Daoy (cell line): ENCODE results near the gene LDLRAD3. TPM values are rescaled to one million over a fixed set of nuclear protein-coding genes. Genes with fewer than 3 reads are reported as not detected.
A peak's percentile ranks its signal among the peaks of the same experiment; 100 is the strongest.

Source experiments
- DNase-seq: peaks from one replicate; pipeline ENCODE4 v3.0.0-alpha.2; 2015; ENCODE audit warnings: low read depth
- total RNA-seq: library from RNA; depleted of rRNA; stranded (reverse); fragments of >200 nt; shearing (Covaris generic); gene quantifications from 2 replicates; pipeline ENCODE4 v1.2.3, GENCODE V29; 2014

LDLRAD3 gene
- total RNA-seq, 1 experiment from 2014 or later: 6.1 TPM

GRCh38 chr11:36238881-36239280 lies 295.0 kb downstream of the LDLRAD3 start:
- no peak for DNase-seq

DNA sequence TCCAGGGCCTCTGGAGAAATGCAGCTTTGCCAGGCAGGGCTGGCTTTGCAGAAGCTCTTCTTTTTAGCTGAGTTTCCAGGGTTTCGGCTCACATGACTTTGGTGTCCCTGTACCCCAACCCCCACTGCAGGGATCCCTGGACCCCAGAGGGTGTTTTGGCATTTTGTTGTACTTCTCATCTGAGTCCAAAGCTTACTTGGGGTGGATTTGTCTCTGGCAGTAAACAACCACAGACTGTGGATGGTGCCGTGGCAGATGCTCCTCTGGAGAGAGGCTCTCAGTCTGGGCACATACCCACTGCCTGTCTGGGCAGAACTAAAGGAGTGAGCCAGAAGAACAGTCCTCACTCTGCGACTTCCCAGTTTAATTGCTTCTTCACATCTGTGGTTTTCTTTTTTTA lies 295.8 kb downstream of the LDLRAD3 start:
- DNase-seq: no peak

- DNase-seq: peak; percentile 30
These were observed 296.3 kb downstream of the LDLRAD3 start for GRCh38 chr11:36240173-36240572.

DNA sequence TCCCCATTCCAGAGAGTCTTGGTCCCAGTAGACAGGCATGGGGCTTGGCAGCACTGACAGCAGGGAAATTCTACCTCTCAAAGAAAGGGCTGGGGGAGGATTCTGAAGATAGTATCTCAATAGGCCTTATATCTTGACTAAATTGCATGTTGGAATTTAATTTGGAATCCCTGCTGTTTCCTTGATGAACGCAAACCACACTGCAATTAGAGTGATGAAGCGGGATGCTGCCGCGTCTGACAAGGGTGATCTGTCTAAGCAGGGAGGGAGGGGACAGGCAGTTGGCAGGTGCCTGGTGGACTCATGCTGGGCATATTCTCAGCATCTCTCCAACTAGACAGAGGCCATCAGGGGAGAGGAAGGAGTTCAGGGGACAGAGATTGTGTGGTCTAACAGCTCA lies 296.9 kb downstream of the LDLRAD3 start:
- no peak for DNase-seq

GRCh38 chr11:36241497-36241896 lies 297.6 kb downstream of the LDLRAD3 start:
- DNase-seq: no peak

- DNase-seq: no peak
These were observed 299.8 kb downstream of the LDLRAD3 start for GRCh38 chr11:36243641-36244040.

GRCh38 chr11:36247493-36247892 lies 303.6 kb downstream of the LDLRAD3 start:
- no peak for DNase-seq

GRCh38 chr11:36248436-36248835 lies 304.6 kb downstream of the LDLRAD3 start:
- no peak for DNase-seq

DNA sequence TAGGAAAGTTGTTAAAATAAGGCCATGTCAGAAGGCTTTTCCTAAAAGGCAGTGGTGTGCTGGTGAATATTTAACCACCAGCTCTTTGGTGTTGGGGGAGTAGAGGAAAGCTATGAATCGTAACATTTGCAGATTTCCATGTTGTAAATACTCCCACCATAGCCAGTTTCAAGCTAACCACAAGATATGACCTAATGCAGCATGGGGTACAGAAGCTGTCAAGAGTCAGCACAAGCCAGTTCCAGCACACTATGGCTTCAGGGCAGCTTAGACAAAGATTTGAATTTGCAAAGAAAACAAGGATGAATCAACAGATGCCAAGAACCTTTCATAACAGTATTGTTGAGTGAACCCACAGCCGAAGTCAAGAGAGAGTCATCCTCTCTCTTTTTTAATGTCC lies 305.4 kb downstream of the LDLRAD3 start:
- peak; percentile 83 for DNase-seq

DNA sequence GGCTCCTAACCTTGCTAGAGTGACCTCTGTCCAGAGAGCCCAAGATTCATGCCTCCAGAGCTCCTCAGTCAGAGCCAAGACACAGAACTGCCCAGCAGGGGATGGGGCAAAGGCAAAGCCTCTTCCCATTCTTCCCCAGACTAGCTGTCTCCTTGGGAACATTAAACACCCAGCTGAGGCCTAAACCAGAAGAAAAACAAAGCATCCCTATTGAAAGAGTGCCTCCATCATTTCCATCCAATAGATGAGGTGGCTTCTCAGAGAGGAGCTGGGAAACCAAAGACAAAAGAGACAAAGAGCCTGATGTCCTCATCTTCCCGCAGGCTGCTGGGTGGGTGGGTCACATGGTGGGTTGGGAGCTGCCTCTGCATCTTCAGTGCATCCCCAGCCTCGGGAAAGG lies 308.0 kb downstream of the LDLRAD3 start:
- DNase-seq: no peak

DNA sequence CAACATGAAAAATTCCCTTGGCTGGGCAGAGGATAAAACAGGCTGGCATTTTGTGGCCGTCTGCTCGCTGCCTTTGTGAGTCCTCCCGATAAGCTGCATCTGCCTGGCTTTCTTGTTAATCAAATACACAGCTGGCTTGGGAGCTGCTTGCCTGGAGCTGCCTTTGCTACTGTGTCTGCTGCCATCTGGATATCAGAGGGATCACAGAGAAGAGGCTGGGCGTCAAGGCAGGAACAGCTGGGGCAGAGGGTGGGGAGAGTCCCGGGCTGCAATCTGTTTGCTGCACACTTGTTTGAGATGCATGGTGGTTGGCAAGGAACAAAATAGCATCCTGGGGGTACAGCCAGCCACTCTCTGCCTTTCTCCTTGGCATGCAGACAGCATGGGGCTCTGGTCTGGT lies 309.4 kb downstream of the LDLRAD3 start:
- no peak for DNase-seq

GRCh38 chr11:36254713-36255112 lies 310.9 kb downstream of the LDLRAD3 start:
- no peak for DNase-seq

GRCh38 chr11:36257351-36257750 lies 313.5 kb downstream of the LDLRAD3 start:
- no peak for DNase-seq

GRCh38 chr11:36258730-36259360 lies 315.0 kb downstream of the LDLRAD3 start:
- DNase-seq: peak; percentile 70

DNA sequence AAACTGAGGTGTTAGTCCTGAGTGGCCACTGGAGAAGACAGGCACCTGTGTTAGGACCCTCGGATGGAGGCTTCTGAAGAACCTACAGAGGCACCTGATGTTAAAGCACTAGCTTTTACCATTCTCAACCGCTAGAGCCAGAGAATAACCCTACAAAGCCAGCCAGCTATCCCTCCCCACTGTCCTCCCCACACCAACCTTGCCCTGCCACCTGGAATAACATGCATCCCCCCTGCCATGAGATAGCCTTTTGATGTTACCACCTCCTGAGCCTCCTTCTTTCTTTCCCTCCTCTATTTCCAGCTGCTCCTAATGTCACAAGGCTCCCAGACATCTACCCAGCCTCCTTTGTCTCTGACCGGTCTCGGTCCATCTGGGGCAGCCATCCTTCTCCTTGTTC lies 317.2 kb downstream of the LDLRAD3 start:
- DNase-seq: no peak

DNA sequence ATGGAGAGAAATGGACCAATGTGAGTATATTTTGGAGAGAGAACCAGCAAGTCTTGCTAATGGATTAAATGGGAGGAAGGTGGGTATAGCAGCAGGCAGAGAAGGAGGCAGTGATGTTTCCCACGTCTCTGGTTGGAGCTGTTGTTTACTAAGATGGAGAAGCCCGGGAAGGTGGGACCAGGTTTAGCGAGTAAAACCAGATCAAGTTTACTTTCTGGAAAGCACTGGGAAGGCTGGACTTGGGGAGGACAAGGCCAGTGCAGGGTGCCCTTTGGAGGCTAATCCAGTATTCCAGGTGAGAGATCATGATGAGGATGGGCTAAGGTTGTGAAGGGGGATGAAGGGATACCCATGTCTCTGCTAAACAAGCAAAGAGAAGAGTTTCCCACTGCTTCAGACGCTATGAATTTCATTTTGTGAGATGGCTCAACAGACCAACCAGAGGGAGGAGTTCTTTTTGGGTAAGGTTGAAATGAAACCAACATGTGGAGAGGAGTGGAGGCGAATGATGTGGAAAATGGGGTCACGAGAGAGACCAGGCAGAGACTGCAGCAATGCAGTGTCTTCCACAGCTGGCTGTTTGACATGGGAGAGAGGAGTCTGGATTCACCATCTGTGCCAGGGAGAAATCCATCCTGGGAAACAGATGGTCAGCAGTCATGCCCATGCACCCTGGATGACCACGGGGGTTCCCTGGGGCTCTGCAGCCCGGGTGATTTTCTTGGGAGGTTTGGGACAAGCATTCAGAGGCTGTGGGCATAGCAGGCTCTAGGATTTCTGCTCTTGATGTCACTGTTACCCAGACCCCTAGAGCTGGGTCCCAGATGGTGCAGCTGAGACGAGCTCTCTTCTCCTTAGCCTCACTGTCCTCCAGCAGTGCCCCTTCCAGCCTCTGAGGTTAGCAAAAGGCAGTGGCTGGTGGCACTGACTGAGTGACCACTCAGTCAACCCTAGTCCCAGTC lies 320.4 kb downstream of the LDLRAD3 start:
- DNase-seq: no peak

DNA sequence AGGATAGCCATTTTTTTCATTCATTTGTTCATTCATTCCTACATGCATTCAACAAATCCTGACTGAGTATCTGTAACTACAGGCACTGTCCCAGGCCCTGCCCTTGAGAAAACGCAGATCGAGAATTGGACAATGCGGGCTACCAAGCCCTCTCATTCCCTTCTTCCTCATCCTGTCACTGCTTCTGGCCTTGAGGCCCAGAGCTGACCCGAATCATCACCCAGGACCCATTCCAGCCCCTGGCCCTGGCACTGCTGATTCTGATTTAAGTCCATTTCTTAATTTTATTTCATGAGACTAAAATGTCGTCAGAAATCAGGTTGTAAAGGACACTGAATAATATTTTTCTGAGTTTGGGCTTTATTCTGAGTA lies 321.1 kb downstream of the LDLRAD3 start:
- no peak for DNase-seq

GRCh38 chr11:36265793-36266628 lies 322.1 kb downstream of the LDLRAD3 start:
- DNase-seq: peak; percentile 55

- no peak for DNase-seq
These were observed 322.9 kb downstream of the LDLRAD3 start for GRCh38 chr11:36266767-36267166.

GRCh38 chr11:36268337-36268985 lies 324.6 kb downstream of the LDLRAD3 start:
- DNase-seq: no peak

DNA sequence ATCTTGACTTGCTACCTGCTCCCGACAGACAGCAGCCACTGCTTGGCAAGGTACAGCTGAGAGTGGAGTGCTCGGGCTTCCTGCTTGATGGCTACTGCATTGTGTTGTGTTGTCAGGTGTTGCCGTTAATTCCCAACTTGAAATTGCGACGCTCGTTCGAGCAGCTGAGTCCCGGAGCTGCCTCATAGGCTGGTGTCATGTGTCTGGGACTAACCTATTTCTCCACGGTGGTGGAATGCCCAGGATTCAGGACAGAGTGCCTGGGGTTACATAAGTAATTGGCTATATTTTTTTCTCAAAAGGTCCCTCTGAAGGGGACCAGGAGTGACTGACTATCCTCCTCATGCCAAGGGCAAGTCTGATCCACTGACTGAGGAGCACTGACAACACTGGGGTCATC lies 326.8 kb downstream of the LDLRAD3 start:
- no peak for DNase-seq
